ENCODE measurements around the gene CT83.

The CT83 gene

GRCh38 chrX:116462822-116463221 lies at the start of gene CT83:
TSS of gene CT83 (minus strand) at chrX:116462976. CDS start at chrX:116462856, 120 bp downstream.
- no peak for DNase-seq (ENCODE audit: low read depth)

GRCh38 chrX:116499780-116500179 lies 37.0 kb upstream of the CT83 start:
- no peak for DNase-seq (ENCODE audit: low read depth)

GRCh38 chrX:116493271-116493670 lies 30.5 kb upstream of the CT83 start:
- no peak for DNase-seq (ENCODE audit: low read depth)

GRCh38 chrX:116490104-116490503 lies 27.3 kb upstream of the CT83 start:
- DNase-seq (ENCODE audit: low read depth): no peak

GRCh38 chrX:116480059-116480458 lies 17.3 kb upstream of the CT83 start:
- no peak for DNase-seq (ENCODE audit: low read depth)

GRCh38 chrX:116449156-116449555 lies 13.6 kb downstream of the CT83 start:
- no peak for DNase-seq (ENCODE audit: low read depth)

GRCh38 chrX:116436358-116436816 lies 26.4 kb downstream of the CT83 start, which contains the start of gene SLC6A14:
TSS of gene SLC6A14 (plus strand) at chrX:116436606. CDS start at chrX:116436710, 104 bp downstream.
- DNase-seq (ENCODE audit: low read depth): no peak

- DNase-seq (ENCODE audit: low read depth): no peak
These were observed 27.2 kb downstream of the CT83 start for GRCh38 chrX:116435597-116435996.

GRCh38 chrX:116427978-116428377 lies 34.8 kb downstream of the CT83 start:
- DNase-seq (ENCODE audit: low read depth): no peak

- DNase-seq (ENCODE audit: low read depth): no peak
These were observed 44.8 kb downstream of the CT83 start for GRCh38 chrX:116417968-116418367.

- DNase-seq (ENCODE audit: low read depth): no peak
These were observed 45.6 kb downstream of the CT83 start for GRCh38 chrX:116417214-116417613.

- no peak for DNase-seq (ENCODE audit: low read depth)
These were observed 49.5 kb downstream of the CT83 start for GRCh38 chrX:116413273-116413672.
